ENCODE results near the gene COL4A2. TPM values are rescaled to one million over a fixed set of nuclear protein-coding genes. Genes with fewer than 3 reads are reported as not detected.

Gene COL4A2
- total RNA-seq, 3 donors from 2014 or later: 0.63 to 1.2 (median 1.1) TPM

GRCh38 chr13:110347535-110348308 lies 40.6 kb downstream of the COL4A2 start:
- no peaks in the 10 kb centered on the region for H3K9me3 Mint-ChIP-seq
- H3K4me3 Mint-ChIP-seq: no peak overlapping the region
- ATAC-seq (no peak), DNase-seq (no peak)
- no peaks in the 10 kb centered on the region for H3K36me3 Mint-ChIP-seq (ENCODE audit: insufficient read depth)
- H3K27me3 Mint-ChIP-seq (ENCODE audit: low read depth): peaks cover 6% of the 10 kb centered on the region
- no peaks in the 10 kb centered on the region for H3K4me1 Mint-ChIP-seq (ENCODE audit: low read depth)

DNA sequence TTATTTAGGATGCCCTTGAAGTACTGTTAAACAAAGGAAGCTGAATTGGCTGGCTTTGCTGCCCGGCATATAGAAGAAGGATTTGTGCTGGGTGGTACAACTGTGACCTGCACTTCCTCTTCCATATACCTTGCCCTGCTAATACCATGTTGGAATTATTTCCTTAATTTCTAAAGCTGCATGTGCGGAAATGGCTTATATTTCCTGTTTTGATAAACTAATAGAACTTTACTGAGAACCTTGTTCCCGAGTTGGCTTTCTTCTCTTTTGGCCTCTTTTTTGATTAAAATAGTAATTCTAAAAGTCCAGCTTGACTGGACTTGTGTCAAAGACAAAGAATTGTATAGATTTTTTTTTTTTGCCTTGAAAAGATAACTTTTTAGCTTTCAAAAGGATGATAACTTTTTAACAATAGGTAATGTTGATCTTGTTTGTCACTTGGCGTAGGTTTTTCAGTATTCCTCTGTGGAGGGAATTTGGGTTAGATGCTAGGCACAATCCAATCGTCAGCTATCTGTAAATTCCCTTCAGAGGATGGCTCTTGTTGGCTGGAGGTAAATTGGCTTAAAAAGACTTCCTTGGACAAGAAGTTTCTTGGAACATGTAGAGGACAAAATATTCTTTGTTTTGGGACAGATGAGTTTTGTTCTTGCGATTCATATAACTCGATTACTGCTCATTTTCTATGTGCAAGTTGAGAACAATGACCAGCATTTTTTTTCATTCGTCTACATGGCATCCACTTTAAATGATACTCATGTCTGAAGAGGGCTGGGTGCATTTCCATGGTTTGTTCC lies 41.4 kb downstream of the COL4A2 start:
- peaks cover 6% of the 10 kb centered on the region for H3K27me3 Mint-ChIP-seq (ENCODE audit: low read depth)
- ATAC-seq: no peak
- H3K9me3 Mint-ChIP-seq: no peaks in the 10 kb centered on the region
- no peaks in the 10 kb centered on the region for H3K36me3 Mint-ChIP-seq (ENCODE audit: insufficient read depth)
- H3K4me3 Mint-ChIP-seq: no peak overlapping the region
- no peaks in the 10 kb centered on the region for H3K4me1 Mint-ChIP-seq (ENCODE audit: low read depth)
- no peak for DNase-seq

DNA sequence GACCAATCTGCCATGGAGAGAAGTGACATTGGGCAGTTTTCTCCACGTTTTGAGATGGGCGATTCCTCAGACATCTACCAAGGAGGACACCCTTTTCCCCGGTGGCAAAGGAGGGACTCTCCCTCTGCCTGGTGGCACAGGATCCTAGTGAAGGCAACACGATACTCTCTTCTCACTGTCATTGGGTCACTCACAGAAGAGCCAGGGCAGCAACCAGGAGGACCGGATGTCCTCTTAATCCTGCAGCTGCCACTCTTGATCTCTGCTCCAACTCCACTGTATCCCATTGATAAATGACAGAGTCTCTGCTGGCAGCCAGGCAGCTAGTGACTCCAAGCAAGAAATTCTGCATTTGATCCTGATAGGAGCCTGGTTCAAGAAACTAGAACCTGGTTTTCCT lies 42.2 kb downstream of the COL4A2 start:
- no peak for ATAC-seq
- Mint-ChIP-seq H3K4me1 (ENCODE audit: low read depth) (no peaks in the 10 kb centered on the region), H3K4me3 (no peak overlapping the region)

DNA sequence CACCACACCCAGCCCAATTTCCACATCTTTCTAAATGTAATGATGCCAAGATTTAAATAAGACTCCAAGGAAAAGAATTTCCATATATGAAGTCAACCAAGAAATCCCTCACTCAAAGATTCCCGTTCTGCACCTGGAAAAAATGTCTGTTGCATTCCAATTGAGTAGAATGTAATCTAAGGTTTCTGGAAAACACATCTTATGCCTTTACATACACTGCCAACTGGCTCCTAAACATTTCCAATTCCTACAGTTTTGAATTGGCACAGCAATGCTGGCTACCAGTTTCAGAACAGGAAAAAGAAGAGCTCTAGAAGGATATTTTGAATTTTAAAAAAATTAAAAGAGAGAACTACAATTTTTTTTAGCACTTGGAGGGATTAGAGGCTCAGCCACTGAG lies 43.0 kb downstream of the COL4A2 start:
- no peaks in the 10 kb centered on the region for H3K36me3 Mint-ChIP-seq (ENCODE audit: insufficient read depth)
- ATAC-seq (no peak), DNase-seq (no peak)
- H3K27me3 Mint-ChIP-seq (ENCODE audit: low read depth): peaks cover 7% of the 10 kb centered on the region
- H3K4me3 Mint-ChIP-seq: no peak overlapping the region
- no peaks in the 10 kb centered on the region for H3K9me3 Mint-ChIP-seq
- H3K4me1 Mint-ChIP-seq (ENCODE audit: low read depth): no peaks in the 10 kb centered on the region

More for the DNA sequence above, 42.2 kb downstream of the COL4A2 start:
- DNase-seq: no peak
- no peaks in the 10 kb centered on the region for H3K36me3 Mint-ChIP-seq (ENCODE audit: insufficient read depth)
- peaks cover 6% of the 10 kb centered on the region for H3K27me3 Mint-ChIP-seq (ENCODE audit: low read depth)
- H3K9me3 Mint-ChIP-seq: no peaks in the 10 kb centered on the region

- H3K27me3 Mint-ChIP-seq (ENCODE audit: low read depth): peaks cover 8% of the 10 kb centered on the region
- H3K36me3 Mint-ChIP-seq (ENCODE audit: insufficient read depth): no peaks in the 10 kb centered on the region
- H3K9me3 Mint-ChIP-seq: no peaks in the 10 kb centered on the region
- no peak overlapping the region for H3K4me3 Mint-ChIP-seq
- DNase-seq (no peak), ATAC-seq (no peak)
- H3K4me1 Mint-ChIP-seq (ENCODE audit: low read depth): no peaks in the 10 kb centered on the region
Measured at GRCh38 chr13:110350509-110350908, 43.4 kb downstream of the COL4A2 start.

DNA sequence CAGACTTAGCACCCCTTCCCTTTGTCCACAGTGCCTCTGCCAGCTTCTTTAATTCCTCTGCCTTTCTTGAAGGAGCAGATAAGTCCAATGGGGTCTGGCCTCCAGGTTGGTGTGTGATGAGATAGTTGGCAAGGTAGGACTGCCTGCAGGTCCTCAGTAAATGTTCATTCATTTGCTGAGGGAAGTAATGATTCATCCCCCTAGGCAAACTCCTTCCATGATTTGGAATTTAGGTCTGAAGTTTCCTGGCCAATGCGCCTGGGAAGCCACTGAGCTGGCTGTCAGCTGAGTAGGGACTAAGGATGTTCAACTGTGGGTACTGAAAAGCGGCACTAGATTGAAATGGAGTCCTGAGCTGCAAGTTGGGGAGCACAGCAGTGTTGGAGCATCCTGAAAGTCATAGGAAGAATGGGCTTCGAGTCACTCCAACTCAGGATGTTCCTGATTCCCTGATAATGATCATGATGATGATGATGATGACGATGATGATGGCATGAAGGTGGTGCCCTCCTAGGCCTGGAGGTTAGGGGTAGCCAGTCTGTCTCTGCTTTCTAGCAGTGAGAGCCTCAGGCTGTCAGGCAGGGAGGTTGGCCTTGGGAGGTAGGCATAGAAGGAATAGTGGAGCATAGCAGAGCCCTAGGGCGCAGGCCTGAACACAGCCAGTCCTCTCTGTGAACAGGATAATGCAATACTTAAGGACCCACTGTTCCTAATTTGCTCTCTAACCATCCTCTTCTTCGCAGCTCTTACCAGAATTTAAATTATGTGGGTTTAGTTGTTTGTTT lies 44.7 kb downstream of the COL4A2 start:
- H3K4me1 Mint-ChIP-seq (ENCODE audit: low read depth): no peaks in the 10 kb centered on the region
- H3K4me3 Mint-ChIP-seq: no peak overlapping the region
- no peaks in the 10 kb centered on the region for H3K9me3 Mint-ChIP-seq
- peaks cover 10% of the 10 kb centered on the region for H3K27me3 Mint-ChIP-seq (ENCODE audit: low read depth)
- ATAC-seq: no peak
- H3K36me3 Mint-ChIP-seq (ENCODE audit: insufficient read depth): no peaks in the 10 kb centered on the region
- no peak for DNase-seq

- H3K9me3 Mint-ChIP-seq: no peaks in the 10 kb centered on the region
- H3K27me3 Mint-ChIP-seq (ENCODE audit: low read depth): peaks cover 6% of the 10 kb centered on the region
- DNase-seq (no peak), ATAC-seq (no peak)
- H3K4me3 Mint-ChIP-seq: no peak overlapping the region
- no peaks in the 10 kb centered on the region for H3K36me3 Mint-ChIP-seq (ENCODE audit: insufficient read depth)
- H3K4me1 Mint-ChIP-seq (ENCODE audit: low read depth): no peaks in the 10 kb centered on the region
Measured at GRCh38 chr13:110352735-110353134, 45.7 kb downstream of the COL4A2 start.

GRCh38 chr13:110353339-110353977 lies 46.4 kb downstream of the COL4A2 start:
- Mint-ChIP-seq H3K4me3 (no peak overlapping the region), H3K4me1 (ENCODE audit: low read depth) (no peaks in the 10 kb centered on the region), H3K36me3 (ENCODE audit: insufficient read depth) (no peaks in the 10 kb centered on the region), H3K27me3 (ENCODE audit: low read depth) (peaks cover 6% of the 10 kb centered on the region), H3K9me3 (no peaks in the 10 kb centered on the region)
- no peak for DNase-seq
- ATAC-seq: no peak

DNA sequence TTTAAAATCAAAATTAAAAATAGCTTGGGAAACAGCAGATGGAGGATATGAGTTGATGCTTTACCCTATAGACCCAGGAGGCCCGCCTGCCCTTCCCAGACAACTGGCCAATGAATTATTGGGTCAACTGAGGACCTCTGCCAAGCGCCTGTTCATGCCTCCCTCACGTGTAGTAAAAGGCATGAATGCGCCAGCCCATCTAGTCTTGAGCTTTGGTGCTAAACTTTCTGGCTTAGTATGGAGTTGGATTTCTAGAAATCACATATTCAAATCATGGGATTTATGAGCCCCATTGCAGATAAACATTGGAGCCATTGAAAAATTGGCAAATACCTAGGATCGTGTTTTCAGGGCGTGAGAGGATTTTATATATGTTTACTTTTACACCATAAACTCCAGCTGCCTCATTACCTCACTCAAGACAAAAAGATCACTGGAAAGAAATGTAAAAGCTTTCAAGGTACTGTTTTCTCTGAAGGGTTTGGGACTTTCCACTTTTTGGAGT lies 47.1 kb downstream of the COL4A2 start:
- Mint-ChIP-seq H3K27me3 (ENCODE audit: low read depth) (peaks cover 6% of the 10 kb centered on the region), H3K36me3 (ENCODE audit: insufficient read depth) (no peaks in the 10 kb centered on the region), H3K9me3 (no peaks in the 10 kb centered on the region), H3K4me1 (ENCODE audit: low read depth) (no peaks in the 10 kb centered on the region), H3K4me3 (no peak overlapping the region)
- no peak for ATAC-seq
- DNase-seq: no peak

DNA sequence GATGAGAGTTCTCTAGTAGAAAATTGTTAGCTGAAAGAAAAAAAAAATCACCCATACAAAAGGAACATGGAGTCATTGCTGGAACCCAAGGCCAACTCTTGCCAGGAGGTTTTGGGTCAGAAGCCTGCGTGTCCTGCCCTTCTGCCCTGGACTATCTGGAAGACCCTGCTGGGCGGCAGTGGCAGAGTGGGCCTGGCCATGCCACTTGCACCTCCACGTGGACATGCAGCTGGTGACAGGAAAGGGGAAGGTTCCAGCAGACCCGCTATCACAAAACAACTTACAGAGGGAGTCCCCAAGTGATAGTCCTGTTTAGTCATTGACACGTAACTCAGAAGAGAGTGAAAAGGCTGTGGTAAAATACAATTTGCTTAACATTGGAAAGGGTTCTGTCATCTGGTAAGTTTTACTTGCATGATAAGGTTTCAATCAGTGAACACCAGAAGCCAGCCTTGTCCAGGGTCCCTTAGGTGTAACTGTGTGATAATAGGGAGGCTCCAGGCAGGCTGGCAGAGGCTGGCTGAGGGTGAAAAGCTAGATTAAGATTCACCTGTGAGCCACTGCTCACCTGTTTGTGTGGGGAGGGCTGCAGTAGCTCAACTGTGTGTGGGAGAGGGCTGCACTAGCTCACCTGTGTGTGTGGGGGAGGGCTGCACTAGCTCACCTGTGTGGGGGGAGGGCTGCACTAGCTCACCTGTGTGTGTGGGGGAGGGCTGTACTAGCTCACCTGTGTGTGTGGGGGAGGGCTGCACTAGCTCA lies 47.8 kb downstream of the COL4A2 start:
- no peaks in the 10 kb centered on the region for H3K36me3 Mint-ChIP-seq (ENCODE audit: insufficient read depth)
- DNase-seq: no peak
- peaks cover 6% of the 10 kb centered on the region for H3K27me3 Mint-ChIP-seq (ENCODE audit: low read depth)
- no peaks in the 10 kb centered on the region for H3K9me3 Mint-ChIP-seq
- no peak overlapping the region for H3K4me3 Mint-ChIP-seq
- no peaks in the 10 kb centered on the region for H3K4me1 Mint-ChIP-seq (ENCODE audit: low read depth)
- no peak for ATAC-seq

DNA sequence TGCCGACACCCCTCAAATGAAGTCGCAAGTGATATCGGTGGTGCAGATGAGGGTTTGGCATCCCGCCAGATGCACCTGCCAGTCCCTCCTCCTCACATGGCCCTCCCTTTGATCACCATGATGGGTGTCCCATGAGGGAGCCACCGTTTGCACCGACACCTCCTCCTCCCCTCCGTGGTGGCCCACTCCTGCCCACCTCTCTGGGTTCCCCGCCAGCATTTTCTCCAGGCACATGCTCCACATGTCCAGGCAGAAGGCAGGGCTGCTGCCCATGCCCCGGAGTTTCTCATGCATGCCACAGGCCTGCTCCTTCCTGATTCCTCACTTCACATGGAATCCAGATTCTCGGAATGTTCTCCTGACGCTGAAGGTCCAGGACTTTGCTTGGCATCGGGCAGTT lies 49.3 kb downstream of the COL4A2 start:
- DNase-seq: no peak
- Mint-ChIP-seq H3K36me3 (ENCODE audit: insufficient read depth) (no peaks in the 10 kb centered on the region), H3K27me3 (ENCODE audit: low read depth) (peaks cover 6% of the 10 kb centered on the region), H3K4me1 (ENCODE audit: low read depth) (no peaks in the 10 kb centered on the region), H3K4me3 (no peak overlapping the region), H3K9me3 (no peaks in the 10 kb centered on the region)
- no peak for ATAC-seq

- H3K4me3 Mint-ChIP-seq: no peak overlapping the region
Measured at GRCh38 chr13:110358381-110358780, 51.3 kb downstream of the COL4A2 start.

DNA sequence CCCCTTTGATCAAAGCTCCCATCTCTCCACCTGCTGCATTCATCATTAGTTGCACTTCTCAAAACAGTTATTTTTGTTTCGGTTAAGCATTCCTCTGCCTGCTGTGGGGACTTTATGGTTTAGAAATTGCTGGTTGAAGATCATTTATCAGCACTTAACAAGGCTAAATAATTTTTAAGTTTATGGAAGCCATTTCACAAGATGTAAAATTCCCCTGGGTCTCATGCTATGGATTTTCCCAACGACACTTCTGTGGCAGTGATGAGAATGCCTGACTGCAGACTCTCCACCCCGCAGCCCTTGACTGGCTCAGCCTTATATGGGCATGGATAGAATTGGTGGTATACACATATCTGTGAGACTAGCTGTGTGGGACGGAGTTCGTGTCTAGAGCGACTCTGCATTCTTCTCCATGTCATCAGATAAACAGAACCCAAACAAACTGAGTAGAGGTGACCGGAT lies 52.8 kb downstream of the COL4A2 start:
- no peaks in the 10 kb centered on the region for H3K9me3 Mint-ChIP-seq
- DNase-seq: no peak
- no peaks in the 10 kb centered on the region for H3K36me3 Mint-ChIP-seq (ENCODE audit: insufficient read depth)

More at GRCh38 chr13:110358381-110358780, 51.3 kb downstream of the COL4A2 start:
- Mint-ChIP-seq H3K4me1 (ENCODE audit: low read depth) (no peaks in the 10 kb centered on the region), H3K36me3 (ENCODE audit: insufficient read depth) (no peaks in the 10 kb centered on the region), H3K9me3 (no peaks in the 10 kb centered on the region), H3K27me3 (ENCODE audit: low read depth) (peaks cover 7% of the 10 kb centered on the region)
- ATAC-seq (no peak), DNase-seq (no peak)

More for the DNA sequence above, 52.8 kb downstream of the COL4A2 start:
- Mint-ChIP-seq H3K27me3 (ENCODE audit: low read depth) (peaks cover 15% of the 10 kb centered on the region), H3K4me3 (no peak overlapping the region), H3K4me1 (ENCODE audit: low read depth) (no peaks in the 10 kb centered on the region)
- no peak for ATAC-seq

All from activated T-cell treated with anti-CD3 and anti-CD28 coated beads, Interleukin-2, amount 50 U/mL, for 4 hours (primary cell).